ENCODE measurements around the gene PFN2.

GRCh38 chr3:149933858-149934257, 36.8 kb downstream of the PFN2 start:
- TF ChIP-seq, protein P1, sequence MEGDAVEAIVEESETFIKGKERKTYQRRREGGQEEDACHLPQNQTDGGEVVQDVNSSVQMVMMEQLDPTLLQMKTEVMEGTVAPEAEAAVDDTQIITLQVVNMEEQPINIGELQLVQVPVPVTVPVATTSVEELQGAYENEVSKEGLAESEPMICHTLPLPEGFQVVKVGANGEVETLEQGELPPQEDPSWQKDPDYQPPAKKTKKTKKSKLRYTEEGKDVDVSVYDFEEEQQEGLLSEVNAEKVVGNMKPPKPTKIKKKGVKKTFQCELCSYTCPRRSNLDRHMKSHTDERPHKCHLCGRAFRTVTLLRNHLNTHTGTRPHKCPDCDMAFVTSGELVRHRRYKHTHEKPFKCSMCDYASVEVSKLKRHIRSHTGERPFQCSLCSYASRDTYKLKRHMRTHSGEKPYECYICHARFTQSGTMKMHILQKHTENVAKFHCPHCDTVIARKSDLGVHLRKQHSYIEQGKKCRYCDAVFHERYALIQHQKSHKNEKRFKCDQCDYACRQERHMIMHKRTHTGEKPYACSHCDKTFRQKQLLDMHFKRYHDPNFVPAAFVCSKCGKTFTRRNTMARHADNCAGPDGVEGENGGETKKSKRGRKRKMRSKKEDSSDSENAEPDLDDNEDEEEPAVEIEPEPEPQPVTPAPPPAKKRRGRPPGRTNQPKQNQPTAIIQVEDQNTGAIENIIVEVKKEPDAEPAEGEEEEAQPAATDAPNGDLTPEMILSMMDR (IDR thresholded peaks at IDR 0.05), result no peak
- TF ChIP-seq POLR2A (IDR thresholded peaks at IDR 0.05) (no peak), POLR2AphosphoS5 (IDR thresholded peaks at IDR 0.05; ENCODE audit: insufficient read depth in 1 of 2, low read depth in 1 of 2) (no peak)
